Breast epithelium (tissue), 3 donors: ENCODE measurements around the gene U2AF2.

Experiments
- POLR2A ChIP-seq: fragments of 450-650 bp; IDR thresholded peaks from one replicate; pipeline ENCODE4 v1.6.1; 2016; ENCODE audit warnings: antibody characterized with exemption, mild to moderate bottlenecking, moderate library complexity
- POLR2AphosphoS5 ChIP-seq, 3 donors: sonication (generic); formaldehyde crosslinking; IDR thresholded peaks; one replicate each; pipeline ENCODE4 v1.6.1; 2017; ENCODE audit warnings: antibody characterized with exemption in 3 of 3
- TF ChIP-seq, protein P1 (sequence below), 3 donors: fragments of 450-650 bp; IDR thresholded peaks; one replicate each; pipeline ENCODE4 v1.5.1; 2016 to 2017; ENCODE audit warnings: antibody characterized with exemption in 3 of 3, mild to moderate bottlenecking in 3 of 3, moderate library complexity in 3 of 3

DNA sequence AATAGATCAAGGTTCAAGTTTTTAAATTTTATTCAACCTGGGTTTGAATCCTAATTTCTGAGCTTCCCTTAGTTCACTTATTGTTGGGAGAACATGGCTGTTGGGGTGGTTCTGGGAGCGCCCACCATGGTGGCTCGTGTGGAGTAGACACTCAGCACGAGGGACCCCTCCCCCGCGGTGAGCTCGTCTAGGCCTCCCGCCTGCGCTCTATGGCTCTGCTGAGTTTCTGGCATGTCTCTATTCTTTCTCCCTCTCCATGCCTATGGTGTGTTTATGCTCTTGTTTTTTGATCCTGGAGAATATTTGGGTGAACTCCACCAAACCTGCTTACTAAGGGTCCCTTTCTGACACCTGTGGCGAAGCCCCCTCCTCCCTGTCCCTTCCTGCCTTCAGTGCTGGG, 18.6 kb downstream of the U2AF2 start:
- TF ChIP-seq POLR2A, result no peak
- TF ChIP-seq, protein P1, sequence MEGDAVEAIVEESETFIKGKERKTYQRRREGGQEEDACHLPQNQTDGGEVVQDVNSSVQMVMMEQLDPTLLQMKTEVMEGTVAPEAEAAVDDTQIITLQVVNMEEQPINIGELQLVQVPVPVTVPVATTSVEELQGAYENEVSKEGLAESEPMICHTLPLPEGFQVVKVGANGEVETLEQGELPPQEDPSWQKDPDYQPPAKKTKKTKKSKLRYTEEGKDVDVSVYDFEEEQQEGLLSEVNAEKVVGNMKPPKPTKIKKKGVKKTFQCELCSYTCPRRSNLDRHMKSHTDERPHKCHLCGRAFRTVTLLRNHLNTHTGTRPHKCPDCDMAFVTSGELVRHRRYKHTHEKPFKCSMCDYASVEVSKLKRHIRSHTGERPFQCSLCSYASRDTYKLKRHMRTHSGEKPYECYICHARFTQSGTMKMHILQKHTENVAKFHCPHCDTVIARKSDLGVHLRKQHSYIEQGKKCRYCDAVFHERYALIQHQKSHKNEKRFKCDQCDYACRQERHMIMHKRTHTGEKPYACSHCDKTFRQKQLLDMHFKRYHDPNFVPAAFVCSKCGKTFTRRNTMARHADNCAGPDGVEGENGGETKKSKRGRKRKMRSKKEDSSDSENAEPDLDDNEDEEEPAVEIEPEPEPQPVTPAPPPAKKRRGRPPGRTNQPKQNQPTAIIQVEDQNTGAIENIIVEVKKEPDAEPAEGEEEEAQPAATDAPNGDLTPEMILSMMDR (IDR thresholded peaks at IDR 0.05), result no peak
- TF ChIP-seq POLR2AphosphoS5 (IDR thresholded peaks at IDR 0.05), result no peak
